Right lobe of liver (tissue), 4 donors: Measurements from ENCODE around the gene LCP1.

Experiments
- POLR2A ChIP-seq: fragments of 450-650 bp; IDR thresholded peaks from one replicate; pipeline ENCODE4 v1.6.1; 2017; ENCODE audit warnings: antibody characterized with exemption, mild to moderate bottlenecking
- TF ChIP-seq, protein P1 (sequence below), 4 donors: fragments of 200-600 bp in 3 of 4; fragments of 450-650 bp in 1 of 4; IDR thresholded peaks; one replicate each; pipeline versions ENCODE4 v1.5.1 to v1.8.0; 2016 to 2022; ENCODE audit warnings: antibody characterized with exemption in 4 of 4, mild to moderate bottlenecking in 2 of 4
- donor health status: DM: no; HTN: no; CAD: no.
- donor health status: DM: no; HTN: no; CAD: no.
- donor health status: DM: no; HTN: yes; CAD: no.

DNA sequence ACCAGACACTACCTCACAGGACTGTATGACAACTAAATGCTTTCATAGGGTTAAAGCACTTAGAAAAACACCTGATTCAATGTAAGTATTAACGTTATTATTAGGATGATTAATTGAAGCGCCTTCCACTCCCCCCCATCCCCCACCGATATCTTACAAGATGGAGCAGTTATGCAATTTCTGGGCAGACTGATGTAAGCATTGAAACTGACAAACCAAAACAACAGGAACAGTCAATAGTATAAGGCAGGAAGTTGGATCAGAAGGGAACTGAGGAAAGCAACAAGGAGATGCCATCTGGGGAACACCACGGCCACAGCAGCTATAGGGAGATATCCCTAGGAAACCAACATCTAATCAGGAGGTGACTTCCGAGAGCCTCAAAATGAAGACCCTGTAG is 3.8 kb downstream of the LCP1 start:
- TF ChIP-seq, protein P1, sequence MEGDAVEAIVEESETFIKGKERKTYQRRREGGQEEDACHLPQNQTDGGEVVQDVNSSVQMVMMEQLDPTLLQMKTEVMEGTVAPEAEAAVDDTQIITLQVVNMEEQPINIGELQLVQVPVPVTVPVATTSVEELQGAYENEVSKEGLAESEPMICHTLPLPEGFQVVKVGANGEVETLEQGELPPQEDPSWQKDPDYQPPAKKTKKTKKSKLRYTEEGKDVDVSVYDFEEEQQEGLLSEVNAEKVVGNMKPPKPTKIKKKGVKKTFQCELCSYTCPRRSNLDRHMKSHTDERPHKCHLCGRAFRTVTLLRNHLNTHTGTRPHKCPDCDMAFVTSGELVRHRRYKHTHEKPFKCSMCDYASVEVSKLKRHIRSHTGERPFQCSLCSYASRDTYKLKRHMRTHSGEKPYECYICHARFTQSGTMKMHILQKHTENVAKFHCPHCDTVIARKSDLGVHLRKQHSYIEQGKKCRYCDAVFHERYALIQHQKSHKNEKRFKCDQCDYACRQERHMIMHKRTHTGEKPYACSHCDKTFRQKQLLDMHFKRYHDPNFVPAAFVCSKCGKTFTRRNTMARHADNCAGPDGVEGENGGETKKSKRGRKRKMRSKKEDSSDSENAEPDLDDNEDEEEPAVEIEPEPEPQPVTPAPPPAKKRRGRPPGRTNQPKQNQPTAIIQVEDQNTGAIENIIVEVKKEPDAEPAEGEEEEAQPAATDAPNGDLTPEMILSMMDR (IDR thresholded peaks at IDR 0.05) = no peak
- no peak for TF ChIP-seq POLR2A
